HUDEP-2 (cell line): ENCODE data around the gene IL1R1.

Experiments used
- DNase-seq, 76 experiments: peaks; one replicate each; lab custom pipeline; 2025; ENCODE audit not compliant: unreplicated experiment in 76 of 76; lab: John Stamatoyannopoulos, UW

Gene IL1R1

DNA sequence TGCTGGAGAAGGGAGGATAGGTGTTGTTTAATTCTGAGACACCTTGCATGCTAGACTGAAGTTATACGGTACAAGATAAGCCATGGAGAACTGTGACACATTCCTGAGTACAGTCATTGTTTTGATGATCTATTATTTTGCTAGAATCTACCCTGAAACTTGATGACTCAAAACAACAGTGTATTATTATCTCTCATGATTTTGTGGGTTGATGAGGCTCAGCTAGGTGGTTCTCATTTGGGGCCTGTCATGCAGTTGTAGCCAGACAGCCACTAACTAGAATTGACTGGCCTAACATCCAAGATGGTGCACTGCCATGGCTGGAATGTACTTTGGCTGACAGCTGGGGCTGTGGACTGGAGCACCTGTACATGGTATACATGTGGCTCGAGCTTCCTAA is 5.4 kb upstream of the IL1R1 start:
- no peak for DNase-seq

DNA sequence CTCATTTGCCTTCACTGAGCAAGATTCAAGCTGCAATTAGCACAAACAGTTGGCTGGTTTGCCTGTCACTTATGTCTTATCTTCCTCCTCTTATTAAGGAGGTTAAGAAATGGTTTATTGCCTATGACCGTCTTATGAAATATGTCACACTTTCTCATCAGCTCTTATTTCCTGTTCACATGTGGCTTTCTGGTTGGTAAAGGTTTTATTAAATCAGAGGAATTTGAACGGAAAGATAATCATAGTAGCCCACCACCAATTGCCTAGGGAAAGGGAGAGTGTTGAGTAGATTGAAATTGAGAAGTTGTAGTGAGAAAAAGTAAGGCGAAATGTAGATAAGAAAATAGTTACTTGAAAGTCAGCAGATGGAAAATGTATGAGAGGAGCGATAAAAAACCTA is 4.2 kb upstream of the IL1R1 start:
- no peak for DNase-seq

- DNase-seq = no peak
These were observed 2.7 kb upstream of the IL1R1 start for GRCh38 chr2:102139851-102140250.

- no peak for DNase-seq
These were observed 2.2 kb upstream of the IL1R1 start for GRCh38 chr2:102140377-102140776.

GRCh38 chr2:102141011-102141943 is 1.3 kb upstream of the IL1R1 start:
- DNase-seq = no peak

DNA sequence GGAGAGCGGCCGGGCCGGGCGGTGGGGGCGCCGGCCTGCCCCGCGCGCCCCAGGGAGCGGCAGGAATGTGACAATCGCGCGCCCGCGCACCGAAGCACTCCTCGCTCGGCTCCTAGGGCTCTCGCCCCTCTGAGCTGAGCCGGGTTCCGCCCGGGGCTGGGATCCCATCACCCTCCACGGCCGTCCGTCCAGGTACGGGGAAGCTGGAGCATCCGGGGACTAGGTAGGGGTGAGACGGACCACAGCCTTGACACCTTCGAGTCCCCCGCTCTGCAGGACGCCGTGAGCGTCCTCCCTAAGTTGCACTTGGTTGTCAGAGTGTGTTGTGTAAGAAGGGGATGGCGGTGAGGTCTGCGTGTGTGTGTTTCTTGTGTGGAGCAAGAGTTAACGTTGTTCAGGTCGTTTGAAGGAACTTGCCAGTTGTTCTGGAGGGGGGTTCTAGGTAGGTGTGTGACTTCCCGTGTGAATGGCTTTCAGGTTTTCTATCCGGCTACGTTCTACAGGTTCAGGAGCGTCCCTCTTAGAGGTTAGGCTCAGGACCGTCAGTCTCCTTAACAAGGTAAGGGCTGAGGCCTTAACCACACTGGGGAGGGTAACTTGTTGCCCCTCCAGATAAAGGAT is 393 bp downstream of the IL1R1 start:
- DNase-seq = no peak

GRCh38 chr2:102143450-102143985 is 972 bp downstream of the IL1R1 start:
- DNase-seq = no peak

GRCh38 chr2:102144128-102144527 is 1.6 kb downstream of the IL1R1 start:
- DNase-seq = no peak

DNA sequence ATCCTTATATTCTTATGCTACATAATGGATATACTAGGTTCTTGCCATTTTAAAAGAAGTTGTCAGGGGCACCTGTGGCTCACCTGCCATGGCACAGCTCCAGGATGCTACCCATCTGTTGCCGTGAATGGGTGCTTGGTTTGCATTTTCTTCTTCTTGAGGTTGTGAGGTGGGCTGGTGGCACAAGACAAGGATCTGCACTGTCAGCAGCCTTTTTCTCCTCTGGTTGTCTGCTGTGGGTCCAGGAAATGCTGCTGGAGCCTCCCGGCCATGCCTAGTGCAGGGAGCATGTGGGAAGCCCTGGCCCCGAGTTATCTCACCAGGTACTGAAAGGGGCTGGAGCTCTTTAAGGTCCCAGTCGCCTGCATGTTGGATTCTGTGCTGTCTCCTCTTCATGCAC is 2.6 kb downstream of the IL1R1 start:
- no peak for DNase-seq

DNA sequence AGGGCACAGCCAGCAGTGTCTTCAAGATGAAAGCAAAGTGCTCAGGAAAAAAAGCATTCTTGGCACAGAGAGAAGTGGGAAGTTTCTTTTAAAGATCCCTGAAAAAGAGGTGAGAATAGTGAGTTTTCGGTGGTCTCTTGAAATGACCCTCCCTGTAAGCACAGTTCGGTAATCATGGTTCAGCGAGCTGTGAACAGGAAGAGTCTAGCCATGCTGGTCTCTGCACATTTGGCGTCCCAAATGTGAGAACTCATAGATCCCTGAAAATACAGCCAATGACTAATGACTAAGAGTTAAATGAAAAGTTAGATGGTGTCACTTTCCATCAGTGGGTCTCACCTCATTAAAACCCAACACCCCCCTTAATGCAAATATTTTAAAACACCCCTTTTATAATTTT is 3.4 kb downstream of the IL1R1 start:
- DNase-seq = no peak

- DNase-seq = no peak
These were observed 5.4 kb downstream of the IL1R1 start for GRCh38 chr2:102147935-102148334.

DNA sequence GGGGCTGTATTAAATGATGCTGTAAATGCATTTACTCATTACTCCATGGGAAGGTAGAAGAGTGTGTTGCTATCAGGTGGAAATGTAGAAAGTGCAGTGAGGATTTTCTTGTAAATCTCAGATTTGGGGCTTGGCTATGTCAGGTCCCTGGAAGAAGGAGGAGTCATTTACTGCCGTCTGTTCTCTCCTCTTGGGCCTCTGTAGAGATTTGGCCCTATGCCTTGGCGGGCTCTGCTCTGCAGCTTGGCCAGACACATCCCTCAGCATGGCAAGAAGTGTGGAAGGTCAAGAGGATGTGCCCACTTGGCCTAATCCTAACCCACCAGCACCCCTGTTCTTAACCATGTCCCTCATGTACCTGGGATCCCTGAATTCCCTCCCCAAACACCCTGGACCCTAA is 6.7 kb downstream of the IL1R1 start:
- no peak for DNase-seq

DNA sequence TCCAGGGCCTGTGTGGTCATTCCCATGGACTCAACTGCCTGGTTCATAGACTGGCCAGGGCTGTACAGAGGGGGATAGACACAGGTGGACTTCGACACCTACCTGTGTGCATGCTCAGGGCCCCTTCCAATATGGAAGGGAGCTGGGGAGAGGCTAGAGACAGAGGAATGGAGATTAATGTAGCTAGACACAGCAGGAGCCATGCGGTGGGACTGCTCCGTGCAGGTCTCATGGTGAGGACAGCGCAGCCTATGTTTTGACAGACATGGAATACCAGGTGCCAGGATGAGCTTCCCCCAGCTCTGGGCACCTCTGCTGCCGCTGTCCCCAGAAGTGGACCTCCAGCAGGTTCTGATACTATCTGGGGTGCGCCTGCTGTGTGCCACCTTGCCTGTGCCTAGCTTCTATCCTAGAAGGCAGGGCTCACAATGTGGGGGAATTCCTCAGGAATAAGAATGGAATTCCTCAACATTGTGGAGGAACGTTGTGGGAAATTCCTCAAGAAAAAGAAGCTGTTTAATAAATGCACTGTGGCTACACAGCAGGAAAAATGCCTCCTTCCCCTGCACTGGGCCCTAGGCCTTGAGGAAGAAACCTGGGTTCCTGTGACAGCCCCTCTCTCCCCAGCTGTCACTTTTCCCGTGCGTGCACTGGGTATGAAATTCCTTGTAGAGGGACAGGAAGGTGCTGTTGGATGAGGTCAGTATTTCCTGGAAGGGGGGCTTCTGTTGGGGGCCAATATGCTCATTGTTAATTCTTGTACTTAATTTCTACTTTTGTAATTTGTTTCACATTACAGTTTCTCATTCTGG is 7.3 kb downstream of the IL1R1 start:
- DNase-seq = no peak

- DNase-seq = no peak
These were observed 11.8 kb downstream of the IL1R1 start for GRCh38 chr2:102154364-102154763.

GRCh38 chr2:102154946-102155702 is 12.6 kb downstream of the IL1R1 start:
- no peak for DNase-seq

DNA sequence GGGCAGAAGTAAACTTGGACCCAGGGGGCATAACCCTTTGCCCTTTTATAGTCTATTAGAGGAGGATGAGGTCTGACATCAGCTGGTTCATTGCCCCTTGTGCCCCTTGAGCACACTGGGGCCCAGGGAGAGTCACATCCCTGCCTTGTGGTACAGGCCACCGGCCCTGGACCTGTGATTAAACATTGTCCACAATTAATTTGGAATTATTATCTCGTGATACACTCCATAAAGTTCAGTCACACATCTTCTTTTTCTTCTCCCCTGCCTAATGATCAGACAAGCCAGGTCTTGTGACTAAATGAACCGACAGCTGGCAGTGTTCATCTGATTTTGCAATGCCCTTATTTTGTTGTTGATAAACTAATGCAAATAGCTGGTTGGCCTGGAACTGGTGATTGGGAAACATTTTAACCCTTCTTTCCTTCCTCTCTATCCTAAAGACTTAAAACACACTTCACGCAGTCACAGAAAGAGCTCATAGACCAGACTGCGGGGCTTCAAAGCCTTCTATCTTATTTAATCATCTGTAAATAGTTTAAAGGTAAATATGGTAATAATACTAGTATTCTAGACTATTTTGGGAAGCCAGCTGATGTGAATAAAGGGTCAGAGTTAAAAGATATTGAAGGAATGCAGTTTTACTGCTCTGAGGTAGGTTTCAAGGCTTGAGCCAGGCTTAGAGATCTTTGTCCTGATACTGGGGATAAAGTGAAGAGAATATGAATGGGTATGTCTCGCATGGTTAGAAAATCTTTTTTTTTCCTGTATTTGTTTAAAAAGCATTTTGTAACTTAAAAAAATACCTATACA is 13.4 kb downstream of the IL1R1 start:
- no peak for DNase-seq

GRCh38 chr2:102158011-102158755 is 15.6 kb downstream of the IL1R1 start:
- DNase-seq = no peak

- DNase-seq = no peak
These were observed 16.7 kb downstream of the IL1R1 start for GRCh38 chr2:102159295-102159694.
